LHCN-M2 (cell line): Measurements from ENCODE around the gene SLC9A3. TPM values are rescaled to one million over a fixed set of nuclear protein-coding genes. Genes with fewer than 3 reads are reported as not detected.

Source experiments
- DNase-seq: peaks from one replicate; pipeline ENCODE4 v3.0.0-alpha.2; 2012; ENCODE audit warnings: low read depth
- total RNA-seq: library from RNA; depleted of rRNA; stranded (reverse); fragments of >200 nt; gene quantifications from 2 replicates; pipeline ENCODE4 v1.2.3, GENCODE V29; 2014

Gene SLC9A3
- total RNA-seq, 1 experiment from 2014 or later: 4.4 TPM

- no peak for DNase-seq
Observed at GRCh38 chr5:432201-432927, 91.9 kb downstream of the SLC9A3 start.

DNA sequence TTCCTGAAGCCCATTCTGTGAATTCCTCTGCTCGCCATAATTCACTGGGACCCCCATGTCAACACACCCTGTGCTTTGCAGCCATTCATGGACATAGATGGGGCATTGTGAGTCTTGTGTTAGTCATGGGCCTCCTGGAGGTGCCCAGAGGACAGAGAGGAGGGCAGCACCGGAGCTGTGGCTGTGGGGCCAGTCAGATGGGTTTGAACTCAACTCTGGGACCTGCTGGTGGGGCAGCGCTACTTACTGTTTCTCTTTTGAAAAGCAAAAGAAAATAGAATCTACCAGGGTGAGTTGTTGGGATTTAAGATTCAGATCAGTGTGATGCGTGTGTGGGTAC is 92.6 kb downstream of the SLC9A3 start:
- DNase-seq: no peak

DNA sequence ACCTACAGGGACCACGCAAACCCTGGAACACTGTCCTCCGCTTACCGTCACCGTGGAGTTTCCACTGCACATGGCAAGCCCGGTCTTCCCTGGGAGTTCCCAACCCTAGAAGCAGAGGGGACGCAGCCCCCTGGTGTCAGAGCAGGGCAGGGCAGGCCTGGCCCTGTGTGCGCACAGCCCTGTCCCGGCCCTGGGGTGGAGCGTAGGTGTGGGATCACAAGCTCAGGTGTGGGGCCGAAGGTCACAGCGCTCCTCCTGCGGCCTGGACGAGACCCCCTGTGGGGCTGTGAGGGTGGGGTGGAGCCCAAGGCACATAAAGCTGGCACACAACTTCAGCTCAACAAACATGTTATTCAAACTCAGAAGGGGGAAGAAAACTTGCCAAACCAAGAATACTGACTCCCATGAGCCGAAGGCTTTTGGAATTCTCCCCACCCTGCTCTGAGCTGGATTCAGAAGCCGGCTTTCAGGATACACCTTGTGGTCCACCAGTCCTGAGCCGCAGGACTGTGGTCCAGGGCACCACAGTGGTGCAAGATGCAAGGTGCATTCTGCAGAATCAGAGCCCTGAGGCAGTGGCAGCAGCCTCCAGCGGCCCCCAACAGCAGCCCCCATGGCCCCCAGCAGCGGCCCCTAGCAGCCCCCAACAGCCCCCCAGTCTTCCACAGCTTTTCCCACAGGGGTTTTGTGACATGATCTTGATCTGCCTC is 93.1 kb downstream of the SLC9A3 start:
- DNase-seq: no peak

GRCh38 chr5:430214-430925 is 93.9 kb downstream of the SLC9A3 start:
- DNase-seq: no peak

DNA sequence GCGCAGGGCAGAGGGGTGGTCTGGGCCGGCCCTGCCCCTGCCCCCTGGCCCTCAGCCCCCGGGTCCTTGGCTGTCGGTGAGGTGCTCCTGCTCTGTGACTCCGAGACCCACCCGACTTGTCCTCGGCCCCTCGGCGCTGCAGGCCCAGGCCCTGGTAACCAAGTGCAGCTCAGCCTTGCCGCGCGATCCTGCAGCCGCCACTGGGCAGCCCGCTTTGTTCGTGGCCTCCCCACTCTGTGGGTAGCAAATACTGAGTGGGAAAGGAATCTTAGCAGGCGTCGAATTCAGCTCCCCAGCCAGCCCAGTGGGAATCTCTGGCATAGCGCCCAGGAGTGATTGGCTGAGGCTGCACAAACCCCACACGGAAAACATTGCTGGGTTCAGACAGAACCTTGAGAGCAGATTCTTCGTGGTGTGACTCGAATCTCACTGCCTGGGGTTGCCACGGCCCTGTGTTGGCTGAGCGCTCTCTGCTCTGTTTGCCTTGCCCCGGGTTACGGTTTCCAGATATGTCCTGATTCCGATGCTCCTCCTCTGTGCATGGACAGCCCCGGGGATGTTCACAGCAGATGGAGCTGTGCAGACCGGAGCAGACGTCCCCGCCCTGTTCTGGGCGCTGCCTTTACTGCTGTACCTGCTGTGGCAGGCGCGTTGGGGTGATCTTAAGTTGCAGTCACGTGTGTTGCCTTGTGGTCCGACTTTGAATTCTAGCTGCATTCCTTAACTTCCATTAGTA is 94.6 kb downstream of the SLC9A3 start:
- DNase-seq: no peak

GRCh38 chr5:428754-429452 is 95.3 kb downstream of the SLC9A3 start:
- no peak for DNase-seq

DNA sequence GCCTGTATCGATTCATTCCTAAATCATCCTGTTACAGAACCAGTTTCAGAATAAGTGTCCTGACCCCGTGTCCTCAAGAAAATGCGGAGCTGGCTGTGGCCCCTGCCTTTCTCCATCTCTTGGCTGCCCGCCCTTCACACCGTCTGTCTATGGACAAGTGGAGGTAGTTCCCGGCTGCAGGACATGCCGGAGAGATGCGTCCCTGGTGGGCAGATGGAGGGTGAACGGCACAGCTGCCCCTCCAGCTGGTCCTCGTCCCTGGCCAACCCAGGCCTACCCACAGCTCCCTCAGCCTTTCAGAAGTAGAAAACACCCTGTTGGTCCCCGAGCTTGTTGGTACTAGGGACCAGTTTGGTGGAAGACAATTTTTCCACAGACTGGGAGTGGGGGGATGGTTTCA is 96.0 kb downstream of the SLC9A3 start:
- no peak for DNase-seq

DNA sequence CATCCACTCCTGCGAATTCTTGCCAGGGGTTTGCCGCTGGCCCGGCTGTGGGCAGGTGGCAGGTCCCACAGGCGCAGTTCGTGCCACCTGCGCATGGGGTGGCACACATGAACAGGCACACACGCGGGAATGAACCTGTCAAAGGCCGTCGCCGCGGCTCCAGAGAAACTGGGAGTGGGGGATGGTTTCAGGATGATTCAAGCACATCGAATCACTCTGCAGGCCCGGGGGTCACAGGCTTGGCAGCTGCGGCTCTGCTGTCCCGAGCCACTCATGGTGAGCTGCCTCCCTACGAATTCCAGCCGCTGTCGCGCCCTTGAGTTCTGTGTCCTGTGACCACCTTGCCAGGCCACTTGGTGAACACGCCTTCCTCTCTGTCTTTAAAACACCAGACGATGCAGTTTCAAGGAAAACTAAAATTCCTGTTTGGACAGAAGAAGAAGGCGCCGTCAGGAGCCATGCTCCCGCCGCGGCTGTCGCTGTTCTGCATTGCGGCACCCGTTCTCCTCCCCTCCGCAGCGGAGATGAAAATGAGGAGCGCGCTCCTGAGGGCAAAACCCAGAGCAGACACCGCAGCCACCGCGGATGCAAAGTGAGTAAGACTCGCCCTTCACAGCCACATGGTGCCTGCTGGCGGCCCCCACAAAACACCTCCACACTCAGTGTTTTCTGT is 96.7 kb downstream of the SLC9A3 start:
- no peak for DNase-seq

DNA sequence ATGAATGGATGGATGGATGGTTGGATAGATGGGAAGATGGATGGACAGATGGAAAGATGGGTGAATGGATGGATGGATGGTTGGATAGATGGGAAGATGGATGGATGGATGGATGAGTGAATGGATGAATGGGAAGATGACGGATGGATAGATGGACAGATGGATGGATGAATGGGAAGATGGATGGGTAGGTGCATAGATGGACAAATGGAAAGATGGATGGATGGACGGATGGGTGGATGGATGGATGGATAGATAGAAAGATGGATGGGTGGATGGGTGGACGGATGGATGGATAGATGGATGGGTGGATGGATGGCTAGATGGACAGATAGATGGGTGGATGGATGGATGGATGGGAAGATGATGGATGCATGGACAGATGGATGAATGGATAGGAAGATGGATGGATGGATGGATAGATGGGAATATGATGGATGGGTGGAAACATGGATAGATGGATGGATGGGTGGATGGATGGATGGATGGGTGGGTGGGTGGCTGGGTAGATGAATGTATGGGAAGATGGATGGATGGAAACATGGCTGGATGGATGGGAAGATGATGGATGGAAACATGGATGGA is 97.8 kb downstream of the SLC9A3 start:
- no peak for DNase-seq

DNA sequence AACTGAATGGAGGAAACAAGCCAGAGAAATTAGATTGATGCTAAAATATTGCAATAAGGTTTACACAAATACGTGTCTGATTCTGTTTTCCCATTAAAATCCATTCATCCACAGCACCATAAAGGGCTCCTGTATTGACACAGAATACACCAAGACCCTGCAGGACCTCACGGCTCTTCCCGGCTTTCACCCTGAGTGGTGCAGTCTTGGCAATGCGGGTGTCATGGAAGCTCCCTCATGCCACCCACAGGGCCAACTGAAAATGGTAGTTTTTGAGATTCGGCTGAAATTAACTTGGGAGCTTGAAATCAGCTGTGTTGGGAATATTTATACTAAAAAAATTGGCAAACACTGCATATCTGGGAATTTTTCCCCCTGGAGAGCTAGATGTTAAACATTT is 98.5 kb downstream of the SLC9A3 start:
- peak; percentile 55 for DNase-seq

- peak; percentile 69 for DNase-seq
Observed at GRCh38 chr5:424301-425110, 99.7 kb downstream of the SLC9A3 start.

DNA sequence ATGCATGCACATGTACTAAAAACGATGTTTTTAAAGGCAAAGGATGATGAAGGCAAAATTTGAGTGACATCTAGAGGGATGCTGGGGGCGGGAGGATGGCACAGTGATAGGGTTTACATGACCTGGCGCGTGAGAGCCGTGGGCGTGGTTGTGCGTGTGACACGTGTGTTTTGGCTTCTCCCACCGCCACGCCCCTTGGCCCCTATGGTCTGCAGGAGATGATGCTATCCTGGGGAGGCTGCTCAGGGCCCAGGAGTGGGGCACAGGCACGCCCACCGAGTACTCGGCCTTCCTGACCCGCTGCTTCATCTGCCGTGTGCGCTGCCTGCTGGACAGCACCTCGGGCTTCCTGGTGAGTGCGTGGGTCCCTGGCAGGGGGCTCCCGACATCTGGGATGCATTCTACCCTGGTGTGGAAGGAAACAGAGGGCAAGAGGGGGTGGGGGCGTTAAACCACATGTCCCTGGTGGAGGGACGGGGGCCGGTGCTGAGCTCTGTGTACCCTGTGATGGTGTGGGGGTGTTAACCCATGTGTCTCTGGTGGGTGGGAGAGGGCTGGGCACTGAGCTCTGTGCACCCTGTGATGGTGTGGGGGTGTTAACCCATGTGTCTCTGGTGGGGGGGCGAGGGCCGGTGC is 100.5 kb downstream of the SLC9A3 start:
- DNase-seq: no peak

DNA sequence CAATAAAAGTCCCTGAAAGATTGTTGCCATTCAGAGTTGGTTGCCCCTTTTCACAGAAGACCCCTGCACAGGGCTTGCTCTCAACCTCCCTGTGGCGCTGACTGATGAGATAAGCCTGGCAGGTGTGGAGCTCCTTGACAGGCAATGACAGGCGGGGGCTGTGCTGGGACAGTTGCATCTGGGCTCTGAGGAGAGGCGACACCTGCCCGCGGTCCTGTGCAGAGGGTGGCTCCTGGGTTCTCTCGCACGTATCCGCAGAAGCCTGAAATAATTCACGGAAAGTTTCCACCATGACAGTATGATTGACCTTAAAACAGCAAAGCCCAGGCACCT is 101.0 kb downstream of the SLC9A3 start:
- no peak for DNase-seq

GRCh38 chr5:422323-423232 is 101.7 kb downstream of the SLC9A3 start:
- no peak for DNase-seq

- DNase-seq: no peak
Observed at GRCh38 chr5:421901-422300, 102.3 kb downstream of the SLC9A3 start.

- DNase-seq: no peak
Observed at GRCh38 chr5:421287-421880, 102.9 kb downstream of the SLC9A3 start.

- no peak for DNase-seq
Observed at GRCh38 chr5:420632-421286, 103.5 kb downstream of the SLC9A3 start.
